Smooth muscle cell of the umbilical artery (primary cell): ENCODE measurements around the gene PLEK. TPM values are rescaled to one million over a fixed set of nuclear protein-coding genes. Genes with fewer than 3 reads are reported as not detected.

Experiments
- total RNA-seq: library from RNA; depleted of rRNA; stranded (reverse); fragments of >200 nt; gene quantifications from 2 replicates; pipeline ENCODE4 v1.2.3, GENCODE V29; 2014

Gene PLEK
- under 0.01 TPM in 1 of 2 replicates, not detected in the other for total RNA-seq

DNA sequence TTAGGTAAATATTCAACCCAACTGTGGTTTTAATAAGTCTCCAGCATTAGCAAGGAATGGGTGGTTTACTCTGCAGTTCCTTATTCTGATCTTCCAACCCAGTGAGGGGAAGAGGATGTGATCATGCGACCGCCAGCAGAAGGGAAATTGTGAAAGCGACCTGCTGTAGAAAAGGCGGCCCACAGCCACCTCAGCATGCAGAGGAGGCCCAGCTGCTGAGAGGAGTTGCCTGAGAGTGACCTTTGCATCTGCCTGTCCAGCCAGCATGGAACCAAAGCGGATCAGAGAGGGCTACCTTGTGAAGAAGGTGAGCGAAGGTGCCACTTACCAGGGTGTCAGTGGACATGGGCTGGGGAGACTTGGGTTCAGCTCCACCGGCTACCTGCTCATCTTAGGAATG, at the start of gene PLEK:
Gene PLEK, plus strand, starts transcription at position 196 of the 400 bp plus-strand sequence. Its CDS starts 70 bp downstream, at position 266.

GRCh38 chr2:68319398-68320117, 45.5 kb upstream of the PLEK start, which contains the start of gene CNRIP1:
Gene CNRIP1, minus strand, starts transcription at chr2:68319949. Its CDS starts 549 bp downstream, at chr2:68319400.

Other genes with a start within 250 kb of the PLEK start
- gene PNO1, start 207.4 kb upstream of the PLEK start, total RNA-seq, result 15.7 and 23.0 TPM in 2 replicates
- gene PPP3R1, start 112.8 kb upstream of the PLEK start, total RNA-seq, result 29.1 and 46.6 TPM in 2 replicates
- gene CNRIP1, start 45.3 kb upstream of the PLEK start, total RNA-seq, result 16.3 and 21.1 TPM in 2 replicates
- gene FBXO48, start 102.0 kb downstream of the PLEK start, total RNA-seq, result 0.30 and 0.37 TPM in 2 replicates
- 6.3 and 7.1 TPM in 2 replicates for gene APLF, start 102.3 kb downstream of the PLEK start, total RNA-seq